K562 (cell line): ENCODE measurements around the gene GABBR1.

ENCODE experiments used
- EZH2 ChIP-seq: IDR thresholded peaks from 2 replicates; pipeline ENCODE4 v1.6.1; 2012; ENCODE audit warnings: low read depth, mild to moderate bottlenecking, inconsistent platforms, low read length, borderline replicate concordance
- GATA2 ChIP-seq: sonication (generic); formaldehyde crosslinking; IDR thresholded peaks from 2 replicates; pipeline ENCODE4 v1.4.0; 2020; ENCODE audit warnings: mild to moderate bottlenecking, missing genetic modification reagents
- MCM5 ChIP-seq: fragments of 450-650 bp; IDR thresholded peaks from 2 replicates; pipeline ENCODE4 v1.6.1; 2016; ENCODE audit warnings: low read depth
- MTA3 ChIP-seq: fragments of 450-650 bp; formaldehyde crosslinking; IDR thresholded peaks from 2 replicates; pipeline ENCODE4 v1.6.1; 2017; ENCODE audit warnings: mild to moderate bottlenecking, borderline replicate concordance
- RFX7 ChIP-seq: fragments of 250-450 bp; sonication (Bioruptor Pico); IDR thresholded peaks from 2 replicates; pipeline ENCODE4 v1.5.1; 2021; ENCODE audit warnings: mild to moderate bottlenecking

GRCh38 chr6:29559524-29560287, 73.3 kb downstream of the GABBR1 start, which contains the start of gene UBD:
- no peak for TF ChIP-seq RFX7 (CRISPR knock-in tag)
- no peak for TF ChIP-seq GATA2 (CRISPR knock-in tag)
- no peak for TF ChIP-seq EZH2
- no peak for TF ChIP-seq MTA3
- TF ChIP-seq MCM5, result no peak
